ENCODE results near the gene KDM4C.

KDM4C gene

DNA sequence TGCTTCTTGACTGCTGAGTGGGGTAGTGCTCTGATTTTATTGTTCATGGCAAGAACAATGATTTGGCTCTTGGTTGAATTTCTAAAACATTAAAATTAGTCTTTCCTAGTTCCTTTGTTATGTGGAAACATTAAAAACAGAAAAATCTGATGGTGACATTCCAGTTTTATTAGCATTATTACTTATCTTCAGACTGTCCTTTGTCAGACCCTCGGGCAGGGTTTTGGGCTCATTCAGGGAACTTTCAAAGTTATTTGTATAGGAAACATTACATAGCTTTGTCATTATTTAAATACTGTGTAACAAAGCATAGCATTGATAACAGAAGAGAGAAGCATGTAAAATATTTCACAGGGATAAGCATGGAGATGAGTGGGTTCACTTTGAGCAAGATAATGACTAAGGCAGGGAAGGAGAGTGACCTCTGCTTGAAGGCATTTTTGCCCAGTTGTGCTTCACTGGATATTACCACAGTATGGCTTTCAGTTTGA, 119.9 kb downstream of the KDM4C start:
- H3K4me1 ChIP-seq (ENCODE audit: control insufficient read depth, low read depth, low read length): no peaks in the 10 kb centered on the region
- H2BK120ac ChIP-seq (ENCODE audit: low read depth, low read length): no peak overlapping the region
- H3K79me1 ChIP-seq (ENCODE audit: low read length): no peaks in the 10 kb centered on the region
- no peak overlapping the region for H2BK5ac ChIP-seq (ENCODE audit: low read length)
- DNase-seq: peak; percentile 88
- H3K23ac ChIP-seq (ENCODE audit: low read length): no peak overlapping the region
- H4K5ac ChIP-seq (ENCODE audit: low read length): no peak overlapping the region
- WGBS (ENCODE audit: extremely low coverage, insufficient coverage, low lambda C conversion rate): no CpG with 5 or more reads among the region's 1 CpG
- H3K56ac ChIP-seq (ENCODE audit: low read length): no peak overlapping the region
- no peaks in the 10 kb centered on the region for H3K79me2 ChIP-seq (ENCODE audit: control insufficient read depth, insufficient read depth, low read length)
- H3K4me2 ChIP-seq (ENCODE audit: low read length): no peak overlapping the region
- H2AK5ac ChIP-seq (ENCODE audit: low read length): no peak overlapping the region
- no peak overlapping the region for H3K4ac ChIP-seq (ENCODE audit: low read depth, low read length)
- no peak overlapping the region for H3K27ac ChIP-seq (ENCODE audit: low read depth, low read length)
- H2BK15ac ChIP-seq (replicated peaks; ENCODE audit: low read depth): no peak overlapping the region
- H3K18ac ChIP-seq (ENCODE audit: low read length): no peak overlapping the region
- H3K27me3 ChIP-seq (ENCODE audit: insufficient read depth, low read length, poor library complexity): no peaks in the 10 kb centered on the region
- no peak overlapping the region for H3K4me3 ChIP-seq (ENCODE audit: low read length)
- no peak overlapping the region for H3K9ac ChIP-seq (ENCODE audit: low read length)
- no peak overlapping the region for H4K8ac ChIP-seq (ENCODE audit: low read depth, low read length)
- no peaks in the 10 kb centered on the region for H3K36me3 ChIP-seq (ENCODE audit: control insufficient read depth, insufficient read depth, low read length)

DNA sequence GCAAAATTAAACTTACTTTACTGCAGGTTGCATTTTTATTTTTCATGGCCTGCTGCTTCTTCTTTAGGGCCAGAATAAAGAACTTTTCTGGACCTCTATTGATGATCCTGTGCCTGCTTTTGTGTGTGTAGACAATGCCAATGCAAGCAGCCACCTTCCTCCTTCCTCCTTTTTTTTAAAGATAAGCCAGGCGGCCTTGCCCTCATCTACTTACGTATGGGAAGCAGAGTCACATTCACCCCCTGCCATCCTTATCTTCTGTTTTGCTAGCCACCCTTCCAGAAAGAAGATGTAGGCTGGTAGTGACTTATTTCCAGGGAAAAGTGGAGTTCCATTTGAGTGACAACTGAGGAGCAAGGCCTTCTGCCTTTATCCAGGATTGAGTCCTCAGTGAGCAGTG, 122.9 kb downstream of the KDM4C start:
- H3K4me2 ChIP-seq (ENCODE audit: low read length): no peak overlapping the region
- H3K56ac ChIP-seq (ENCODE audit: low read length): no peak overlapping the region
- H2BK15ac ChIP-seq (replicated peaks; ENCODE audit: low read depth): peak overlapping the region; percentile 10
- H2AK5ac ChIP-seq (ENCODE audit: low read length): no peak overlapping the region
- no peaks in the 10 kb centered on the region for H3K79me1 ChIP-seq (ENCODE audit: low read length)
- H3K23ac ChIP-seq (ENCODE audit: low read length): no peak overlapping the region
- WGBS (ENCODE audit: extremely low coverage, insufficient coverage, low lambda C conversion rate): no CpG with 5 or more reads among the region's 2 CpGs
- H3K79me2 ChIP-seq (ENCODE audit: control insufficient read depth, insufficient read depth, low read length): no peaks in the 10 kb centered on the region
- no peak overlapping the region for H3K18ac ChIP-seq (ENCODE audit: low read length)
- no peak for DNase-seq
- H3K4me3 ChIP-seq (ENCODE audit: low read length): no peak overlapping the region
- H3K27ac ChIP-seq (ENCODE audit: low read depth, low read length): no peak overlapping the region
- no peak overlapping the region for H4K8ac ChIP-seq (ENCODE audit: low read depth, low read length)
- no peak overlapping the region for H2BK120ac ChIP-seq (ENCODE audit: low read depth, low read length)
- H3K4me1 ChIP-seq (ENCODE audit: control insufficient read depth, low read depth, low read length): no peaks in the 10 kb centered on the region
- H3K27me3 ChIP-seq (ENCODE audit: insufficient read depth, low read length, poor library complexity): no peaks in the 10 kb centered on the region
- H4K5ac ChIP-seq (ENCODE audit: low read length): no peak overlapping the region
- H3K36me3 ChIP-seq (ENCODE audit: control insufficient read depth, insufficient read depth, low read length): no peaks in the 10 kb centered on the region
- H2BK5ac ChIP-seq (ENCODE audit: low read length): no peak overlapping the region
- H3K9ac ChIP-seq (ENCODE audit: low read length): no peak overlapping the region
- H3K4ac ChIP-seq (ENCODE audit: low read depth, low read length): no peak overlapping the region

DNA sequence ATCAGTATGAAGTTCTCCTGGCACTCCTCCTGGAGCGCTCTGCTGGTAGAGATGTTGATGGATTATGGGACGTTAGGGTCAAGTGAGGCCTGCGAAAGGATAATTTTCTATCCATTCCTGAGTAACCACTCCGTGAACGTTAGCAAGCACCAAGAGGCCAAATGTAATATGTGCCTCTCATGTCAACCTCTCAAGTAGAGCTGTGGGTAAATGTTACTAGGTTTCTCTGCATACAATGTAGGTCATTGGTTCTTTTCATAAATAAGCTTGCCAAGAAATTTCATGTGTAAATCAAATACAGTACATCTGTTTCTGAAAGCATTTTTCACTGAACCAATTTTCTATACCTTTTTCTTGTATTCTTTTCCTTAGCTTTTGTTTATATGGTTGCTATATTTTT, 126.3 kb downstream of the KDM4C start:
- Histone ChIP-seq H3K23ac (ENCODE audit: low read length) (no peak overlapping the region), H4K5ac (ENCODE audit: low read length) (no peak overlapping the region)
- no CpG with 5 or more reads among the region's 5 CpGs for WGBS (ENCODE audit: extremely low coverage, insufficient coverage, low lambda C conversion rate)

DNA sequence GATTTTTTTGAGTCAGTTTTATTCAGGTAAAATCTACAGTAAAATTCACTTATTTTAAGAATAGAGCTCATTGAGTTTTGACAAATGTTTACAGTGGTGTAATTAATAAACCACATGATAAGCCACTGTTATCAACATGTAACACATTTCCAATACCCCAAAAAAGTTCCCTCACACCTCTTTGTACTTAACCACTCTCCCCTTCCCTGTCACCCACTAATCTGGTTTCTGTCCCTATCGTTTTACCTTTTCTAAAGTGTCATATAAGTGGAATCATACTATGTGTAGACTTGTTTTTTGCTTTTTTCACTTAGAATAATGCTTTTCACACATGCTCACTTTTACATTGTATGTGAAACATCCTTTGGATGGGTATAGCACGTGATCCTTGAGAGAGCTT, 127.2 kb downstream of the KDM4C start:
- Histone ChIP-seq H3K36me3 (ENCODE audit: control insufficient read depth, insufficient read depth, low read length) (no peaks in the 10 kb centered on the region), H3K79me1 (ENCODE audit: low read length) (no peaks in the 10 kb centered on the region), H3K27ac (ENCODE audit: low read depth, low read length) (no peak overlapping the region), H2AK5ac (ENCODE audit: low read length) (no peak overlapping the region), H2BK15ac (replicated peaks; ENCODE audit: low read depth) (no peak overlapping the region), H4K8ac (ENCODE audit: low read depth, low read length) (no peak overlapping the region), H3K4me2 (ENCODE audit: low read length) (no peak overlapping the region), H2BK120ac (ENCODE audit: low read depth, low read length) (no peak overlapping the region), H3K4me3 (ENCODE audit: low read length) (no peak overlapping the region), H3K23ac (ENCODE audit: low read length) (no peak overlapping the region), H3K9ac (ENCODE audit: low read length) (no peak overlapping the region), H3K18ac (ENCODE audit: low read length) (no peak overlapping the region), H2BK5ac (ENCODE audit: low read length) (no peak overlapping the region), H3K27me3 (ENCODE audit: insufficient read depth, low read length, poor library complexity) (no peaks in the 10 kb centered on the region), H3K56ac (ENCODE audit: low read length) (no peak overlapping the region), H3K4ac (ENCODE audit: low read depth, low read length) (no peak overlapping the region), H4K5ac (ENCODE audit: low read length) (no peak overlapping the region), H3K4me1 (ENCODE audit: control insufficient read depth, low read depth, low read length) (no peaks in the 10 kb centered on the region), H3K79me2 (ENCODE audit: control insufficient read depth, insufficient read depth, low read length) (no peaks in the 10 kb centered on the region)
- no peak for DNase-seq
- no CpG with 5 or more reads among the region's 2 CpGs for WGBS (ENCODE audit: extremely low coverage, insufficient coverage, low lambda C conversion rate)

More for the DNA sequence above, 126.3 kb downstream of the KDM4C start:
- no peak overlapping the region for H2AK5ac ChIP-seq (ENCODE audit: low read length)
- H2BK120ac ChIP-seq (ENCODE audit: low read depth, low read length): no peak overlapping the region
- no peak for DNase-seq
- H3K27ac ChIP-seq (ENCODE audit: low read depth, low read length): no peak overlapping the region
- H3K79me1 ChIP-seq (ENCODE audit: low read length): no peaks in the 10 kb centered on the region
- no peaks in the 10 kb centered on the region for H3K27me3 ChIP-seq (ENCODE audit: insufficient read depth, low read length, poor library complexity)
- no peak overlapping the region for H3K4me3 ChIP-seq (ENCODE audit: low read length)
- no peaks in the 10 kb centered on the region for H3K36me3 ChIP-seq (ENCODE audit: control insufficient read depth, insufficient read depth, low read length)
- H3K4me2 ChIP-seq (ENCODE audit: low read length): no peak overlapping the region
- H3K18ac ChIP-seq (ENCODE audit: low read length): no peak overlapping the region
- H3K4me1 ChIP-seq (ENCODE audit: control insufficient read depth, low read depth, low read length): no peaks in the 10 kb centered on the region
- H3K56ac ChIP-seq (ENCODE audit: low read length): no peak overlapping the region
- H3K4ac ChIP-seq (ENCODE audit: low read depth, low read length): no peak overlapping the region
- no peaks in the 10 kb centered on the region for H3K79me2 ChIP-seq (ENCODE audit: control insufficient read depth, insufficient read depth, low read length)
- no peak overlapping the region for H2BK5ac ChIP-seq (ENCODE audit: low read length)
- no peak overlapping the region for H3K9ac ChIP-seq (ENCODE audit: low read length)
- H2BK15ac ChIP-seq (replicated peaks; ENCODE audit: low read depth): no peak overlapping the region
- H4K8ac ChIP-seq (ENCODE audit: low read depth, low read length): no peak overlapping the region

DNA sequence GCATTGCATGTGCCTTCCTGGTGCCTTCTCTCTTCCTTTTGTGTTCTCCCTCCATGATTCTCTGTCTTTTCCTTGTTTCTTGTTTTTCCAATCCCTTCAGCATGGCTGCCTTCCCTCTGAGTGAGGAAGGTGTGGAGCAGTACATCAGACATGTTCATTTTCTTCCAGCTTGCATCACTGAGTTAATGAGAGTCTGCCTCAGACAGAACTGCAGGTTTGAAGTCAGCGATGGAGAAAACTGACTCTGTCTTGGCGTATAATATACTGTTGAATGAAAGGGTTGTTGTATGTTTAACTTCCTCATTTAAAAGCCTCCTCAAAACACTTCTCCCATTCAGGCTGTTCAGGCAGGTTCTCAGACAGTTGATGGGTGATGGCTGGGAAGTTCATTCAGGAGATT, 129.3 kb downstream of the KDM4C start:
- no peak overlapping the region for H3K4me3 ChIP-seq (ENCODE audit: low read length)
- H2BK15ac ChIP-seq (replicated peaks; ENCODE audit: low read depth): no peak overlapping the region
- H3K56ac ChIP-seq (ENCODE audit: low read length): no peak overlapping the region
- no peak overlapping the region for H3K4ac ChIP-seq (ENCODE audit: low read depth, low read length)
- H3K4me1 ChIP-seq (ENCODE audit: control insufficient read depth, low read depth, low read length): no peaks in the 10 kb centered on the region
- H2BK5ac ChIP-seq (ENCODE audit: low read length): no peak overlapping the region
- no peaks in the 10 kb centered on the region for H3K79me2 ChIP-seq (ENCODE audit: control insufficient read depth, insufficient read depth, low read length)
- no peak overlapping the region for H2AK5ac ChIP-seq (ENCODE audit: low read length)
- no peak overlapping the region for H3K18ac ChIP-seq (ENCODE audit: low read length)
- H3K23ac ChIP-seq (ENCODE audit: low read length): no peak overlapping the region
- H3K9ac ChIP-seq (ENCODE audit: low read length): no peak overlapping the region
- no peaks in the 10 kb centered on the region for H3K36me3 ChIP-seq (ENCODE audit: control insufficient read depth, insufficient read depth, low read length)
- H3K27me3 ChIP-seq (ENCODE audit: insufficient read depth, low read length, poor library complexity): no peaks in the 10 kb centered on the region
- H2BK120ac ChIP-seq (ENCODE audit: low read depth, low read length): no peak overlapping the region
- H3K27ac ChIP-seq (ENCODE audit: low read depth, low read length): no peak overlapping the region
- DNase-seq: no peak
- no peak overlapping the region for H4K8ac ChIP-seq (ENCODE audit: low read depth, low read length)
- WGBS (ENCODE audit: extremely low coverage, insufficient coverage, low lambda C conversion rate): no CpG with 5 or more reads among the region's 2 CpGs
- H3K79me1 ChIP-seq (ENCODE audit: low read length): no peaks in the 10 kb centered on the region
- H4K5ac ChIP-seq (ENCODE audit: low read length): no peak overlapping the region
- no peak overlapping the region for H3K4me2 ChIP-seq (ENCODE audit: low read length)

DNA sequence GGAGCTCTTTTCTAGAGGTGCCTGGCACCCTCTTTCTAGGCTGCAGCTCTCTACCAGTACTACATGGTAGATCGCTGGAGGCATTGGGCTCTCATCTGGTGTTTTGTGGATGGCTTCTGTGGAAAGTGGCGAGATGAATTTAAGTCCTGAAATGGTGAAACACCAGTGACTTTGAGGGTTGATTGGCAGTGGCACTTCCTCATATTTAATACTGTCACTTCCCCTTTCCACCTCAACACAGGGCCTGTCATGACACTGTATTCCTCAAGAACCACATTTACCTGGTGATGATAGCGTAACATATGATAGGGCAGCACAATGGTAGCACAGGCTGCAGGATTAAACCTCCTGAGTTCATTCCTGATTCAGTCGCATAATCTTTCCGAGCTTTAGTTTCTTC, 132.1 kb downstream of the KDM4C start:
- Histone ChIP-seq H3K27ac (ENCODE audit: low read depth, low read length) (no peak overlapping the region), H4K5ac (ENCODE audit: low read length) (no peak overlapping the region), H3K27me3 (ENCODE audit: insufficient read depth, low read length, poor library complexity) (no peaks in the 10 kb centered on the region), H3K79me2 (ENCODE audit: control insufficient read depth, insufficient read depth, low read length) (no peaks in the 10 kb centered on the region), H2BK5ac (ENCODE audit: low read length) (no peak overlapping the region), H3K18ac (ENCODE audit: low read length) (no peak overlapping the region), H3K9ac (ENCODE audit: low read length) (no peak overlapping the region), H3K23ac (ENCODE audit: low read length) (no peak overlapping the region), H3K56ac (ENCODE audit: low read length) (no peak overlapping the region), H3K4me3 (ENCODE audit: low read length) (no peak overlapping the region), H3K4me2 (ENCODE audit: low read length) (no peak overlapping the region), H2BK120ac (ENCODE audit: low read depth, low read length) (no peak overlapping the region), H4K8ac (ENCODE audit: low read depth, low read length) (no peak overlapping the region), H3K4me1 (ENCODE audit: control insufficient read depth, low read depth, low read length) (no peaks in the 10 kb centered on the region), H3K4ac (ENCODE audit: low read depth, low read length) (no peak overlapping the region), H3K79me1 (ENCODE audit: low read length) (no peaks in the 10 kb centered on the region), H2BK15ac (replicated peaks; ENCODE audit: low read depth) (no peak overlapping the region), H3K36me3 (ENCODE audit: control insufficient read depth, insufficient read depth, low read length) (no peaks in the 10 kb centered on the region), H2AK5ac (ENCODE audit: low read length) (no peak overlapping the region)
- DNase-seq: no peak
- no CpG with 5 or more reads among the region's 5 CpGs for WGBS (ENCODE audit: extremely low coverage, insufficient coverage, low lambda C conversion rate)

All from mesendoderm (in vitro differentiated cells).